Subcutaneous abdominal adipose tissue (tissue), 5 donors: Measurements from ENCODE around the gene FITM2.

Source experiments
- H3K27ac ChIP-seq: one replicate; pipeline ENCODE4 v1.7.0; 2013; ENCODE audit warnings: low read depth, mild to moderate bottlenecking, inconsistent platforms, low read length, moderate library complexity
- H3K27me3 ChIP-seq, 5 donors: one replicate each; pipeline ENCODE4 v1.7.0; 2013; ENCODE audit warnings: low read length in 5 of 5, inconsistent platforms in 1 of 5; ENCODE audit not compliant: control insufficient read depth in 5 of 5, insufficient read depth in 4 of 5
- H3K36me3 ChIP-seq, 5 donors: one replicate each; pipeline ENCODE4 v1.7.0; 2013; ENCODE audit warnings: low read length in 5 of 5; ENCODE audit not compliant: control insufficient read depth in 5 of 5, insufficient read depth in 5 of 5
- H3K4me1 ChIP-seq, 5 donors: one replicate each; pipeline ENCODE4 v1.7.0; 2013; ENCODE audit warnings: low read length in 5 of 5, mild to moderate bottlenecking in 3 of 5, moderate library complexity in 1 of 5; ENCODE audit not compliant: control insufficient read depth in 5 of 5, insufficient read depth in 5 of 5
- H3K4me3 ChIP-seq, 5 donors: one replicate each; pipeline ENCODE4 v1.7.0; 2013; ENCODE audit warnings: low read length in 5 of 5, low read depth in 1 of 5
- H3K9ac ChIP-seq, 5 donors: one replicate each; pipeline ENCODE4 v1.7.0; 2013; ENCODE audit warnings: low read length in 5 of 5, mild to moderate bottlenecking in 4 of 5, moderate library complexity in 3 of 5
- H3K9me3 ChIP-seq, 5 donors: one replicate each; pipeline ENCODE4 v1.7.0; 2013; ENCODE audit warnings: low read length in 5 of 5; ENCODE audit not compliant: control insufficient read depth in 5 of 5
- donor health status: healthy.
- donor health status: healthy.
- donor health status: healthy.
- donor health status: healthy.
- donor health status: healthy.

The FITM2 gene

GRCh38 chr20:44268802-44269201 is 42.2 kb downstream of the FITM2 start:
- Histone ChIP-seq H3K4me3 (no peak overlapping the region), H3K4me1 (no peaks in the 10 kb centered on the region), H3K36me3 (peaks cover 0 to 19% (median 9%) of the 10 kb centered on the region in 5 donors), H3K9ac (no peak overlapping the region), H3K27ac (no peak overlapping the region), H3K27me3 (no peaks in the 10 kb centered on the region), H3K9me3 (no peaks in the 10 kb centered on the region)

- no peak overlapping the region for H3K4me3 ChIP-seq
- H3K9ac ChIP-seq, result no peak overlapping the region
- H3K9me3 ChIP-seq, result no peaks in the 10 kb centered on the region
- peaks cover 0 to 2% (median 0%) of the 10 kb centered on the region in 5 donors for H3K36me3 ChIP-seq
- no peaks in the 10 kb centered on the region for H3K27me3 ChIP-seq
- no peak overlapping the region for H3K27ac ChIP-seq
- peaks cover 0 to 4% (median 0%) of the 10 kb centered on the region in 5 donors for H3K4me1 ChIP-seq
Observed at GRCh38 chr20:44264287-44264686, 46.7 kb downstream of the FITM2 start.

- H3K4me3 ChIP-seq, result no peak overlapping the region
- H3K27me3 ChIP-seq, result peaks cover 0 to 2% (median 0%) of the 10 kb centered on the region in 5 donors
- H3K9me3 ChIP-seq, result no peaks in the 10 kb centered on the region
- peaks cover 0 to 4% (median 0%) of the 10 kb centered on the region in 5 donors for H3K4me1 ChIP-seq
- no peak overlapping the region for H3K9ac ChIP-seq
- no peaks in the 10 kb centered on the region for H3K36me3 ChIP-seq
- no peak overlapping the region for H3K27ac ChIP-seq
Observed at GRCh38 chr20:44258226-44258890, 52.6 kb downstream of the FITM2 start.

- Histone ChIP-seq H3K36me3 (no peaks in the 10 kb centered on the region), H3K27ac (no peak overlapping the region), H3K9me3 (no peaks in the 10 kb centered on the region), H3K27me3 (peaks cover 0 to 2% (median 0%) of the 10 kb centered on the region in 5 donors), H3K9ac (no peak overlapping the region), H3K4me3 (no peak overlapping the region), H3K4me1 (peaks cover 0 to 4% (median 0%) of the 10 kb centered on the region in 5 donors)
Observed at GRCh38 chr20:44256961-44257360, 54.0 kb downstream of the FITM2 start.

- no peaks in the 10 kb centered on the region for H3K36me3 ChIP-seq
- H3K4me1 ChIP-seq, result peaks cover 0 to 4% (median 0%) of the 10 kb centered on the region in 5 donors
- H3K9me3 ChIP-seq, result no peaks in the 10 kb centered on the region
- no peak overlapping the region for H3K27ac ChIP-seq
- peaks cover 0 to 5% (median 0%) of the 10 kb centered on the region in 5 donors for H3K27me3 ChIP-seq
- H3K9ac ChIP-seq, result no peak overlapping the region
- H3K4me3 ChIP-seq, result no peak overlapping the region
Observed at GRCh38 chr20:44255942-44256341, 55.1 kb downstream of the FITM2 start.

GRCh38 chr20:44254073-44254472 is 56.9 kb downstream of the FITM2 start:
- Histone ChIP-seq H3K9ac (no peak overlapping the region), H3K27ac (no peak overlapping the region), H3K4me3 (no peak overlapping the region), H3K36me3 (no peaks in the 10 kb centered on the region), H3K4me1 (no peaks in the 10 kb centered on the region), H3K9me3 (no peaks in the 10 kb centered on the region), H3K27me3 (peaks cover 0 to 8% (median 5%) of the 10 kb centered on the region in 5 donors)

GRCh38 chr20:44253528-44253927 is 57.5 kb downstream of the FITM2 start:
- H3K4me3 ChIP-seq, result no peak overlapping the region
- no peaks in the 10 kb centered on the region for H3K36me3 ChIP-seq
- H3K9ac ChIP-seq, result no peak overlapping the region
- peaks cover 0 to 10% (median 6%) of the 10 kb centered on the region in 5 donors for H3K27me3 ChIP-seq
- no peaks in the 10 kb centered on the region for H3K4me1 ChIP-seq
- no peak overlapping the region for H3K27ac ChIP-seq
- H3K9me3 ChIP-seq, result no peaks in the 10 kb centered on the region
